ENCODE measurements around the gene PPP1R1A. TPM values are rescaled to one million over a fixed set of nuclear protein-coding genes. Genes with fewer than 3 reads are reported as not detected.

PPP1R1A gene
- total RNA-seq, 1 experiment from 2014 or later: 8.5 TPM

DNA sequence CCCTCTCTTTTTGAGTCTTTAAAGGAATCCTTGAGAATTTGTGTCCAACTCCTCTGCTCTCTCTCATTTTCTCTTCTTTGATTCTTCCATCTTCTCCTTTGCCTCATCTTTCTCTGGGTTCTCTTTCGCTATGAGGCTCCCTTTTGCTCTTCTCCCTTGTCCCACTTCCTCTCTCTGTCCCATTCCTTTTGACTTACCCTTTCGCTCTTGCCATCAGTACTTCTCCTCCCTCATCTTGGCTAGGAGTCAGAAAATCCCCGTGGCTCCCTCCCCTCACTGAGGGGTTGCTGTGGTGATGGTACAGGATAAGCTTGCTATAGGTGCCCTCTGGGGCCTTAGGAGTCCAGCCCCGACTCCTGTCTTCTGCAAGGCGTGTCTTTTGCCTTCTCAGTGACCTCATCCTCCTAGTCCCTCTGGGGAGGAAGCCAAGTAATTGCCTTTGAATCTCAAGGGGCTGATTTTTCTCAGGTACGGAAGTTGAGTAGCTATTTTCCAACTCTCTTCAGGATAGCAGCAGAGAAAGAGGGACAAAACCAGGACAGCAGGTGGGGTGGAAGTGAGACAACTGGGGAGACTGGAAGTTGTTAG is 32.7 kb downstream of the PPP1R1A start:
- H3K18ac ChIP-seq (ENCODE audit: insufficient read length, low read depth, low read length): no peak overlapping the region
- no peak overlapping the region for H3K27ac ChIP-seq (ENCODE audit: insufficient read length, low read depth, low read length)
- H3K9me3 Mint-ChIP-seq: no peaks in the 10 kb centered on the region
- H3T11ph ChIP-seq (ENCODE audit: low read length): no peak overlapping the region
- H4K20me1 ChIP-seq (ENCODE audit: control insufficient read depth, insufficient read depth, insufficient read length): no peaks in the 10 kb centered on the region
- H3K4me1 ChIP-seq (ENCODE audit: insufficient read depth, low read length): no peaks in the 10 kb centered on the region
- H2BK120ac ChIP-seq (ENCODE audit: low read depth, low read length, poor library complexity, severe bottlenecking): no peak overlapping the region
- TF ChIP-seq, protein P1, sequence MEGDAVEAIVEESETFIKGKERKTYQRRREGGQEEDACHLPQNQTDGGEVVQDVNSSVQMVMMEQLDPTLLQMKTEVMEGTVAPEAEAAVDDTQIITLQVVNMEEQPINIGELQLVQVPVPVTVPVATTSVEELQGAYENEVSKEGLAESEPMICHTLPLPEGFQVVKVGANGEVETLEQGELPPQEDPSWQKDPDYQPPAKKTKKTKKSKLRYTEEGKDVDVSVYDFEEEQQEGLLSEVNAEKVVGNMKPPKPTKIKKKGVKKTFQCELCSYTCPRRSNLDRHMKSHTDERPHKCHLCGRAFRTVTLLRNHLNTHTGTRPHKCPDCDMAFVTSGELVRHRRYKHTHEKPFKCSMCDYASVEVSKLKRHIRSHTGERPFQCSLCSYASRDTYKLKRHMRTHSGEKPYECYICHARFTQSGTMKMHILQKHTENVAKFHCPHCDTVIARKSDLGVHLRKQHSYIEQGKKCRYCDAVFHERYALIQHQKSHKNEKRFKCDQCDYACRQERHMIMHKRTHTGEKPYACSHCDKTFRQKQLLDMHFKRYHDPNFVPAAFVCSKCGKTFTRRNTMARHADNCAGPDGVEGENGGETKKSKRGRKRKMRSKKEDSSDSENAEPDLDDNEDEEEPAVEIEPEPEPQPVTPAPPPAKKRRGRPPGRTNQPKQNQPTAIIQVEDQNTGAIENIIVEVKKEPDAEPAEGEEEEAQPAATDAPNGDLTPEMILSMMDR (conservative IDR thresholded peaks at IDR 0.05): no peak
- peaks cover 17% of the 10 kb centered on the region for H3K27me3 Mint-ChIP-seq (ENCODE audit: low read depth)
- no peaks in the 10 kb centered on the region for H3K36me3 Mint-ChIP-seq (ENCODE audit: insufficient read depth in 1 of 3, low read depth in 3 of 3)
- no peak overlapping the region for H2BK20ac ChIP-seq (ENCODE audit: low read depth, low read length, poor library complexity, severe bottlenecking)
- peaks cover 35% of the 10 kb centered on the region; the same call in 1 of the 2 replicates for H3K27me3 ChIP-seq (ENCODE audit: insufficient read depth, low read length)
- WGBS (ENCODE audit: extremely low coverage, insufficient read length, low lambda C conversion rate): no CpG with 5 or more reads among the region's 6 CpGs
- H2BK5ac ChIP-seq (ENCODE audit: insufficient read length, low read length): no peak overlapping the region
- peaks cover 7% of the 10 kb centered on the region in 2 experiments for H3K4me1 Mint-ChIP-seq
- H3K79me2 ChIP-seq (ENCODE audit: insufficient read depth, low read length): no peaks in the 10 kb centered on the region
- H3K23me2 ChIP-seq (ENCODE audit: insufficient read length, low read depth, low read length, poor library complexity, severe bottlenecking): peaks cover 3% of the 10 kb centered on the region
- no peak overlapping the region for H3K4me3 Mint-ChIP-seq
- H3K23ac ChIP-seq (ENCODE audit: insufficient read length, low read depth, low read length): no peak overlapping the region
- H3K27ac Mint-ChIP-seq: no peak overlapping the region
- no peaks in the 10 kb centered on the region for H3K79me1 ChIP-seq (ENCODE audit: insufficient read depth, low read depth, low read length, poor library complexity, severe bottlenecking)
- no peak overlapping the region for H2AFZ ChIP-seq (ENCODE audit: low read length)
- H3K56ac ChIP-seq (ENCODE audit: insufficient read length, low read depth, low read length): no peak overlapping the region
- no peak overlapping the region for H2AK5ac ChIP-seq (ENCODE audit: insufficient read length, low read length)
- H4K5ac ChIP-seq (ENCODE audit: insufficient read length, low read depth, low read length): no peak overlapping the region
- no peak for DNase-seq
- H4K91ac ChIP-seq (ENCODE audit: insufficient read length, low read depth, low read length): no peak overlapping the region
- H3K9ac ChIP-seq (ENCODE audit: extremely low read depth, insufficient read length, low read length): no peak overlapping the region
- H3K9me3 ChIP-seq (ENCODE audit: control insufficient read depth, low read depth, low read length): no peaks in the 10 kb centered on the region
- no peak overlapping the region for H3K4me2 ChIP-seq (ENCODE audit: insufficient read depth, insufficient read length, low read length)
- no peak overlapping the region for H3K4ac ChIP-seq (ENCODE audit: low read depth, low read length)
- H2BK12ac ChIP-seq (ENCODE audit: insufficient read length, low read depth, low read length): no peak overlapping the region
- H3K14ac ChIP-seq (ENCODE audit: insufficient read depth, low read length): no peak overlapping the region
- H4K8ac ChIP-seq (replicated peaks; ENCODE audit: insufficient read length, low read depth, low read length): no peak overlapping the region
- H2BK15ac ChIP-seq (ENCODE audit: low read depth, low read length): no peak overlapping the region
